Measurements from ENCODE around the gene NCEH1. TPM values are rescaled to one million over a fixed set of nuclear protein-coding genes. Genes with fewer than 3 reads are reported as not detected.

The NCEH1 gene
- total and polyA plus RNA-seq, 9 of the 15 experiments (the other 6 are each of a cell fraction or from before 2014, with no cell fraction given) = 1.3 to 5.0 (median 2.8) TPM

- TF ChIP-seq HINFP (tag; conservative IDR thresholded peaks at IDR 0.05; ENCODE audit: low read depth) = no peak
- peak; percentile 55; the same call in 1 of the 2 replicates for TF ChIP-seq ZBTB40 (IDR thresholded peaks at IDR 0.05)
- TF ChIP-seq ZBTB40 (CRISPR knock-in tag; IDR thresholded peaks at IDR 0.05) = no peak
- peak; percentile 61 for TF ChIP-seq PKNOX1 (IDR thresholded peaks at IDR 0.05)
- TF ChIP-seq ZNF764 (CRISPR knock-in tag; IDR thresholded peaks at IDR 0.05; ENCODE audit: low read depth) = no peak
- 0 out of 2 replicates have a peak, but pooled peaks have one; percentile 18 for TF ChIP-seq TCF7L2 (IDR thresholded peaks at IDR 0.05; ENCODE audit: low read depth, low read length)
- TF ChIP-seq TGIF2 (CRISPR knock-in tag; IDR thresholded peaks at IDR 0.05) = no peak
- 0 out of 2 replicates have a peak, but pooled peaks have one; percentile 27 for TF ChIP-seq BCOR (IDR thresholded peaks at IDR 0.05)
- TF ChIP-seq DPF2 (IDR thresholded peaks at IDR 0.05) = no peak
- no peak for TF ChIP-seq ELK1 (CRISPR knock-in tag; IDR thresholded peaks at IDR 0.05)
- peak; percentile 56 to 93 for TF ChIP-seq MAZ (CRISPR knock-in tag; conservative IDR thresholded peaks at IDR 0.05 in 1 of 2, IDR thresholded peaks at IDR 0.05 in 1 of 2)
- TF ChIP-seq SREBF2 (CRISPR knock-in tag; IDR thresholded peaks at IDR 0.05) = no peak
- no peak for TF ChIP-seq ZNF3 (CRISPR knock-in tag; IDR thresholded peaks at IDR 0.05)
- TF ChIP-seq CREM (IDR thresholded peaks at IDR 0.05; ENCODE audit: low read depth) = peak; percentile 74
Measured at GRCh38 chr3:172710664-172711453, at the start of gene NCEH1 (continued).
